SK-N-SH treated with all-trans-retinoic acid at 6 μM for 48 hours (cell line): Measurements from ENCODE around the gene DENND6A.
"Not testable (repeated sequence)": the region's sequence is repeated elsewhere in the genome, so short reads cannot be mapped to it uniquely, and the experiment has no call there.

Source experiments
- ATAC-seq: fragments of 200-7000 bp; cut with Tn5 transposase; 3 replicates; pipeline ENCODE4 v1.9.1; 2020; ENCODE audit warnings: mild to moderate bottlenecking, moderate library complexity
- ARNTL ChIP-seq: fragments of 450-650 bp; formaldehyde crosslinking; IDR thresholded peaks from 2 replicates; pipeline ENCODE4 v1.5.0; 2020; ENCODE audit warnings: low read depth, mild to moderate bottlenecking, moderate library complexity, borderline replicate concordance
- BACH2 ChIP-seq: fragments of 250-450 bp; sonication (Bioruptor Pico); IDR thresholded peaks from 2 replicates; pipeline ENCODE4 v1.9.0; 2021; ENCODE audit warnings: mild to moderate bottlenecking, borderline replicate concordance
- CSDC2 ChIP-seq: fragments of 250-450 bp; sonication (Bioruptor Pico); IDR thresholded peaks from 2 replicates; pipeline ENCODE4 v1.5.0; 2020; ENCODE audit warnings: mild to moderate bottlenecking, moderate library complexity
- GLIS3 ChIP-seq: fragments of 250-450 bp; sonication (Bioruptor Pico); IDR thresholded peaks from 2 replicates; pipeline ENCODE4 v1.5.0; 2020; ENCODE audit warnings: mild to moderate bottlenecking, moderate library complexity
- OSR1 ChIP-seq: fragments of 250-450 bp; sonication (Bioruptor Pico); IDR thresholded peaks from 2 replicates; pipeline ENCODE4 v1.8.0; 2022; ENCODE audit warnings: moderate library complexity, mild to moderate bottlenecking, inconsistent platforms
- POU6F1 ChIP-seq: fragments of 250-450 bp; sonication (Bioruptor Pico); IDR thresholded peaks from 2 replicates; pipeline ENCODE4 v1.8.0; 2021; ENCODE audit warnings: low read depth, mild to moderate bottlenecking, moderate library complexity, borderline replicate concordance
- PPARA ChIP-seq: fragments of 250-450 bp; sonication (Bioruptor Pico); IDR thresholded peaks from 2 replicates; pipeline ENCODE4 v1.5.0; 2020; ENCODE audit warnings: mild to moderate bottlenecking, borderline replicate concordance
- RARB ChIP-seq: fragments of 250-450 bp; sonication (Bioruptor Pico); IDR thresholded peaks from 2 replicates; pipeline ENCODE4 v1.8.0; 2021; ENCODE audit warnings: mild to moderate bottlenecking, moderate library complexity
- SNAI2 ChIP-seq: fragments of 250-450 bp; sonication (Bioruptor Pico); IDR thresholded peaks from 2 replicates; pipeline ENCODE4 v1.5.0; 2020; ENCODE audit warnings: mild to moderate bottlenecking, moderate library complexity
- TCF4 ChIP-seq: fragments of 250-450 bp; sonication (Bioruptor Pico); IDR thresholded peaks from 2 replicates; pipeline ENCODE4 v1.8.0; 2021; ENCODE audit warnings: mild to moderate bottlenecking, moderate library complexity, borderline replicate concordance
- TOX ChIP-seq: fragments of 250-450 bp; sonication (Bioruptor Pico); IDR thresholded peaks from 2 replicates; pipeline ENCODE4 v1.8.0; 2021; ENCODE audit warnings: mild to moderate bottlenecking, moderate library complexity, borderline replicate concordance
- TSHZ2 ChIP-seq: fragments of 250-450 bp; sonication (Bioruptor Pico); IDR thresholded peaks from 2 replicates; pipeline ENCODE4 v1.5.0; 2020; ENCODE audit warnings: mild to moderate bottlenecking, moderate library complexity
- ZC3H10 ChIP-seq: fragments of 250-450 bp; sonication (Bioruptor Pico); IDR thresholded peaks from 2 replicates; pipeline ENCODE4 v1.5.1; 2021; ENCODE audit warnings: mild to moderate bottlenecking, moderate library complexity
- ZFP3 ChIP-seq: fragments of 250-450 bp; sonication (Bioruptor Pico); IDR thresholded peaks from 2 replicates; pipeline ENCODE4 v1.5.0; 2020; ENCODE audit warnings: mild to moderate bottlenecking, moderate library complexity
- ZFP30 ChIP-seq: fragments of 450-650 bp; formaldehyde crosslinking; IDR thresholded peaks from 2 replicates; pipeline ENCODE4 v1.5.0; 2022; ENCODE audit warnings: mild to moderate bottlenecking, moderate library complexity
- ZNF565 ChIP-seq: fragments of 450-650 bp; formaldehyde crosslinking; conservative IDR thresholded peaks from 2 replicates; pipeline ENCODE4 v1.5.0; 2020; ENCODE audit warnings: low read depth, mild to moderate bottlenecking, moderate library complexity
- ZNF70 ChIP-seq: fragments of 450-650 bp; formaldehyde crosslinking; IDR thresholded peaks from 2 replicates; pipeline ENCODE4 v1.5.0; 2020; ENCODE audit warnings: mild to moderate bottlenecking, moderate library complexity
- ZNF8 ChIP-seq: fragments of 450-650 bp; formaldehyde crosslinking; IDR thresholded peaks from 2 replicates; pipeline ENCODE4 v1.5.0; 2020; ENCODE audit warnings: mild to moderate bottlenecking, moderate library complexity
- TF ChIP-seq, protein P1 (sequence below): fragments of 250-450 bp; sonication (Bioruptor Pico); IDR thresholded peaks from 2 replicates; pipeline ENCODE4 v1.5.1; 2020; ENCODE audit warnings: low read depth, mild to moderate bottlenecking, moderate library complexity
- TF ChIP-seq, protein P2 (sequence below): fragments of 250-450 bp; sonication (Bioruptor Pico); IDR thresholded peaks from 2 replicates; pipeline ENCODE4 v1.8.0; 2020; ENCODE audit warnings: mild to moderate bottlenecking, moderate library complexity, borderline replicate concordance
- TF ChIP-seq, protein P3 (sequence below): fragments of 250-450 bp; sonication (Bioruptor Pico); IDR thresholded peaks from 2 replicates; pipeline ENCODE4 v1.5.1; 2021; ENCODE audit warnings: mild to moderate bottlenecking, moderate library complexity

DENND6A gene

DNA sequence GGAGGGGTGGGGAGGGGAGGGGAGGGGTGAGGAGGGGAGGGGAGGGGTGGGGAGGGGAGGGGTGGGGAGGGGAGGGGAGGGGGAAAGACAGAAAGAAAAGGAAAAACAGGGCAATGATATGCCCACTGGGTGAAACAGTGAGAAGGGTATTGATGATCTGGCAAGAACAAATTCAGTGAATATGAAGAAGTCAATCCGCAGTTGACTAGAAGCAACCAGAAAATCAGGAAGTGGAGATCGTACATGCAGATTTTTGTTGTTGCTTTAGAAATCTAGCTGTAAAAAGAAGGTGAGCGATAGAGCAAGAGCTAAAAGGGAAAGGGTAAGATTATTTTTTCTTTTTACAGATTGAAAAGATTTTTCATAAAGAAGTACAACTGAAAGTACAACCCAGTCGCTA, 48.1 kb downstream of the DENND6A start:
- TF ChIP-seq TOX (no peak), PPARA (CRISPR knock-in tag) (no peak), RARB (CRISPR knock-in tag) (no peak), POU6F1 (CRISPR knock-in tag) (no peak), ZNF8 (CRISPR knock-in tag) (no peak), TCF4 (no peak), SNAI2 (CRISPR knock-in tag) (no peak), ARNTL (CRISPR knock-in tag) (no peak), ZNF565 (no peak), ZNF70 (CRISPR knock-in tag) (no peak), ZFP3 (CRISPR knock-in tag) (no peak), CSDC2 (no peak), ZFP30 (CRISPR knock-in tag) (no peak), ZC3H10 (CRISPR knock-in tag) (no peak)
- TF ChIP-seq, protein P1, sequence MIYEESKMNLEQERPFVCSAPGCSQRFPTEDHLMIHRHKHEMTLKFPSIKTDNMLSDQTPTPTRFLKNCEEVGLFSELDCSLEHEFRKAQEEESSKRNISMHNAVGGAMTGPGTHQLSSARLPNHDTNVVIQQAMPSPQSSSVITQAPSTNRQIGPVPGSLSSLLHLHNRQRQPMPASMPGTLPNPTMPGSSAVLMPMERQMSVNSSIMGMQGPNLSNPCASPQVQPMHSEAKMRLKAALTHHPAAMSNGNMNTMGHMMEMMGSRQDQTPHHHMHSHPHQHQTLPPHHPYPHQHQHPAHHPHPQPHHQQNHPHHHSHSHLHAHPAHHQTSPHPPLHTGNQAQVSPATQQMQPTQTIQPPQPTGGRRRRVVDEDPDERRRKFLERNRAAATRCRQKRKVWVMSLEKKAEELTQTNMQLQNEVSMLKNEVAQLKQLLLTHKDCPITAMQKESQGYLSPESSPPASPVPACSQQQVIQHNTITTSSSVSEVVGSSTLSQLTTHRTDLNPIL (CRISPR knock-in tag) = no peak
- TF ChIP-seq, protein P2, sequence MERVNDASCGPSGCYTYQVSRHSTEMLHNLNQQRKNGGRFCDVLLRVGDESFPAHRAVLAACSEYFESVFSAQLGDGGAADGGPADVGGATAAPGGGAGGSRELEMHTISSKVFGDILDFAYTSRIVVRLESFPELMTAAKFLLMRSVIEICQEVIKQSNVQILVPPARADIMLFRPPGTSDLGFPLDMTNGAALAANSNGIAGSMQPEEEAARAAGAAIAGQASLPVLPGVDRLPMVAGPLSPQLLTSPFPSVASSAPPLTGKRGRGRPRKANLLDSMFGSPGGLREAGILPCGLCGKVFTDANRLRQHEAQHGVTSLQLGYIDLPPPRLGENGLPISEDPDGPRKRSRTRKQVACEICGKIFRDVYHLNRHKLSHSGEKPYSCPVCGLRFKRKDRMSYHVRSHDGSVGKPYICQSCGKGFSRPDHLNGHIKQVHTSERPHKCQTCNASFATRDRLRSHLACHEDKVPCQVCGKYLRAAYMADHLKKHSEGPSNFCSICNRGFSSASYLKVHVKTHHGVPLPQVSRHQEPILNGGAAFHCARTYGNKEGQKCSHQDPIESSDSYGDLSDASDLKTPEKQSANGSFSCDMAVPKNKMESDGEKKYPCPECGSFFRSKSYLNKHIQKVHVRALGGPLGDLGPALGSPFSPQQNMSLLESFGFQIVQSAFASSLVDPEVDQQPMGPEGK (CRISPR knock-in tag) = no peak
- ATAC-seq = no peak

GRCh38 chr3:57637391-57637790, 55.5 kb downstream of the DENND6A start:
- no peak for TF ChIP-seq ARNTL (CRISPR knock-in tag)
- TF ChIP-seq ZNF565 = no peak
- TF ChIP-seq SNAI2 (CRISPR knock-in tag) = no peak
- no peak for TF ChIP-seq ZFP30 (CRISPR knock-in tag)
- TF ChIP-seq, protein P3, sequence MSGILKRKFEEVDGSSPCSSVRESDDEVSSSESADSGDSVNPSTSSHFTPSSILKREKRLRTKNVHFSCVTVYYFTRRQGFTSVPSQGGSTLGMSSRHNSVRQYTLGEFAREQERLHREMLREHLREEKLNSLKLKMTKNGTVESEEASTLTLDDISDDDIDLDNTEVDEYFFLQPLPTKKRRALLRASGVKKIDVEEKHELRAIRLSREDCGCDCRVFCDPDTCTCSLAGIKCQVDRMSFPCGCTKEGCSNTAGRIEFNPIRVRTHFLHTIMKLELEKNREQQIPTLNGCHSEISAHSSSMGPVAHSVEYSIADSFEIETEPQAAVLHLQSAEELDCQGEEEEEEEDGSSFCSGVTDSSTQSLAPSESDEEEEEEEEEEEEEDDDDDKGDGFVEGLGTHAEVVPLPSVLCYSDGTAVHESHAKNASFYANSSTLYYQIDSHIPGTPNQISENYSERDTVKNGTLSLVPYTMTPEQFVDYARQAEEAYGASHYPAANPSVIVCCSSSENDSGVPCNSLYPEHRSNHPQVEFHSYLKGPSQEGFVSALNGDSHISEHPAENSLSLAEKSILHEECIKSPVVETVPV = no peak
- TF ChIP-seq ZC3H10 (CRISPR knock-in tag) = no peak
- TF ChIP-seq RARB (CRISPR knock-in tag) = no peak
- no peak for TF ChIP-seq TSHZ2 (CRISPR knock-in tag)
- TF ChIP-seq GLIS3 = no peak
- TF ChIP-seq ZFP3 (CRISPR knock-in tag) = no peak
- TF ChIP-seq, protein P1 (CRISPR knock-in tag) = no peak
- TF ChIP-seq BACH2 = no peak
- TF ChIP-seq OSR1 (CRISPR knock-in tag) = no peak
- no peak for ATAC-seq

GRCh38 chr3:57634259-57634658, 58.6 kb downstream of the DENND6A start:
- ATAC-seq = not testable (repeated sequence)
